K562 (cell line): ENCODE results near the gene PSMD7. TPM values are rescaled to one million over a fixed set of nuclear protein-coding genes. Genes with fewer than 3 reads are reported as not detected.
A peak's percentile ranks its signal among the peaks of the same experiment; 100 is the strongest.

Experiments used
- ATAC-seq: fragments of 200-7000 bp; cut with Tn5 transposase; 3 replicates; pipeline ENCODE4 v1.9.1; 2020; ENCODE audit warnings: moderate library complexity
- BruUV-seq: library from RNA; stranded (reverse); fragments of 400-500 nt; replicated peaks from 2 replicates; lab custom pipeline; 2021; lab: Mats Ljungman, UMichigan
- CTCF ChIA-PET: fragments of 300-600 bp; formaldehyde crosslinking; extraction: SDS; loops from one replicate; lab custom pipeline; 2021; ENCODE audit warnings: low intra/inter-chr PET ratio; lab: Yijun Ruan, JAX
- POLR2A ChIA-PET: fragments of 300-600, 350-650 bp; sonication (Branson Sonifier 250); formaldehyde crosslinking; extraction: SDS; loops from one replicate; lab custom pipeline; 2021; ENCODE audit warnings: antibody characterized with exemption, inconsistent platforms; lab: Yijun Ruan, JAX
- DNase-seq, 4 experiments: peaks; one replicate each; pipeline versions ENCODE4 v3.0.0 to v3.0.0-alpha.2; 2011 to 2018; ENCODE audit warnings: low spot score in 3 of 4, mixed read lengths in 3 of 4; ENCODE audit errors: extremely low read depth in 1 of 4
- FAIRE-seq: peaks from 2 replicates; lab custom pipeline; 2011; peaks lifted over from hg19 to GRCh38; lab: Jason Lieb, UNC
- H2AFZ ChIP-seq: 2 replicates; pipeline ENCODE4 v1.6.0; 2011; ENCODE audit warnings: low read depth, low read length, control low read depth, inconsistent platforms
- H3K27ac ChIP-seq: fragments of 200-600 bp; 3 replicates; pipeline ENCODE4 v1.8.0; 2011; ENCODE audit warnings: low read depth, mild to moderate bottlenecking, control low read depth, inconsistent platforms, low read length, moderate library complexity, mixed read lengths; ENCODE audit errors: extremely low read depth
- H3K27me3 ChIP-seq, 2 experiments: fragments of 300-600 bp in 1 of 2; 2 replicates in 1 of 2; 3 replicates in 1 of 2; pipeline versions ENCODE4 v1.6.0 to v1.8.0; 2011; ENCODE audit warnings: inconsistent platforms in 2 of 2, low read length in 2 of 2, mild to moderate bottlenecking in 1 of 2, mixed read lengths in 1 of 2, moderate library complexity in 1 of 2; ENCODE audit not compliant: control insufficient read depth in 2 of 2, insufficient read depth in 2 of 2
- H3K36me3 ChIP-seq: fragments of 300-600 bp; 3 replicates; pipeline ENCODE4 v1.8.0; 2011; ENCODE audit warnings: mild to moderate bottlenecking, low read length, inconsistent platforms; ENCODE audit not compliant: control insufficient read depth, insufficient read depth
- H3K4me1 ChIP-seq, 2 experiments: fragments of 200-600 bp in 1 of 2; replicated peaks in 1 of 2; 2 replicates in 1 of 2; 3 replicates in 1 of 2; pipeline versions ENCODE4 v1.5.1 to v1.8.0; 2011; ENCODE audit warnings: inconsistent platforms in 2 of 2, low read length in 2 of 2, mild to moderate bottlenecking in 1 of 2, mixed read lengths in 1 of 2, moderate library complexity in 1 of 2; ENCODE audit not compliant: control insufficient read depth in 2 of 2, insufficient read depth in 2 of 2
- H3K4me2 ChIP-seq: 2 replicates; pipeline ENCODE4 v1.6.1; 2011; ENCODE audit warnings: low read length, control low read depth, inconsistent platforms, mixed read lengths; ENCODE audit not compliant: insufficient read depth
- H3K4me3 ChIP-seq: fragments of 200-600 bp; sonication (generic), shearing (Covaris generic); 2 replicates; pipeline ENCODE4 v1.5.1; 2016; ENCODE audit warnings: control low read depth, inconsistent platforms
- H3K79me2 ChIP-seq: fragments of 200-600 bp; 3 replicates; pipeline ENCODE4 v1.8.0; 2011; ENCODE audit warnings: low read length, inconsistent platforms; ENCODE audit not compliant: control insufficient read depth, insufficient read depth
- H3K9ac ChIP-seq, 2 experiments: 2 replicates each; pipeline versions ENCODE4 v1.6.0 to v1.6.1; 2011; ENCODE audit warnings: low read depth in 2 of 2, low read length in 2 of 2, control low read depth in 1 of 2, inconsistent platforms in 1 of 2, mild to moderate bottlenecking in 1 of 2, mixed read lengths in 1 of 2; ENCODE audit not compliant: insufficient read depth in 1 of 2
- H3K9me1 ChIP-seq: one replicate; pipeline ENCODE4 v1.6.0; 2011; ENCODE audit warnings: inconsistent platforms, mild to moderate bottlenecking, low read length, moderate library complexity; ENCODE audit not compliant: control insufficient read depth, insufficient read depth
- H3K9me3 ChIP-seq: replicated peaks from 2 replicates; pipeline ENCODE4 v1.5.1; 2011; ENCODE audit warnings: low read depth, low read length, inconsistent platforms; ENCODE audit not compliant: control insufficient read depth, insufficient read depth
- H4K20me1 ChIP-seq: replicated peaks from 2 replicates; pipeline ENCODE4 v1.6.1; 2011; ENCODE audit warnings: low read length, inconsistent platforms, mixed read lengths; ENCODE audit not compliant: control insufficient read depth, insufficient read depth
- CBFB ChIP-seq: sonication (generic); formaldehyde crosslinking; IDR thresholded peaks from 2 replicates; pipeline ENCODE4 v1.4.0; 2020; ENCODE audit warnings: mild to moderate bottlenecking, missing genetic modification reagents
- CHCHD3 ChIP-seq: fragments of 250-450 bp; sonication (Bioruptor Pico); IDR thresholded peaks from 2 replicates; pipeline ENCODE4 v2.1.2; 2022; ENCODE audit warnings: mild to moderate bottlenecking
- DEAF1 ChIP-seq: fragments of 450-650 bp; formaldehyde crosslinking; IDR thresholded peaks from 2 replicates; pipeline ENCODE4 v1.4.0; 2020; ENCODE audit warnings: mild to moderate bottlenecking, moderate library complexity
- FOXM1 ChIP-seq, 2 experiments: fragments of 450-650 bp in 1 of 2; sonication (generic) in 1 of 2; formaldehyde crosslinking in 1 of 2; IDR thresholded peaks; 2 replicates each; pipeline versions ENCODE4 v1.6.1 to v1.9.0; 2017 to 2022; ENCODE audit warnings: low read depth in 2 of 2, mild to moderate bottlenecking in 2 of 2, missing genetic modification reagents in 1 of 2, moderate library complexity in 1 of 2
- POLR2H ChIP-seq: IDR thresholded peaks from 2 replicates; pipeline ENCODE4 v1.6.1; 2016; ENCODE audit warnings: missing genetic modification characterization, low read depth, mild to moderate bottlenecking, control low read depth, missing compliant biosample characterization, moderate library complexity
- TFAP4 ChIP-seq: sonication (generic); formaldehyde crosslinking; IDR thresholded peaks from 2 replicates; pipeline ENCODE4 v1.8.0; 2022; ENCODE audit warnings: missing genetic modification reagents, mild to moderate bottlenecking, moderate library complexity, borderline replicate concordance
- ZNF174 ChIP-seq: fragments of 250-450 bp; sonication (Bioruptor Pico); IDR thresholded peaks from 2 replicates; pipeline ENCODE4 v1.4.0; 2020; ENCODE audit warnings: mild to moderate bottlenecking
- ZNF561 ChIP-seq: fragments of 450-650 bp; formaldehyde crosslinking; conservative IDR thresholded peaks from 2 replicates; pipeline ENCODE4 v1.4.0; 2020; ENCODE audit warnings: mild to moderate bottlenecking, moderate library complexity
- WGBS: fragments of 100-300 bp; shearing (Covaris generic); methylation state at CpG from one replicate; pipeline ENCODE4 v1.1.6; 2016; ENCODE audit warnings: low coverage, mixed read lengths; ENCODE audit not compliant: insufficient coverage; ENCODE audit errors: missing lambda C conversion rate; 5-methylcytosine and 5-hydroxymethylcytosine counted together
- in situ Hi-C: fragments of 300-500 bp; cut with MboI; formaldehyde crosslinking; loops from 4 replicates; pipeline ENCODE4 v1.15.0; 2018; ENCODE audit warnings: inconsistent platforms, mixed read lengths
- intact Hi-C: fragments of 100-400 bp; cut with micrococcal nuclease; formaldehyde crosslinking; loops from 2 replicates; pipeline ENCODE4 v1.14.2; 2022
- polyA plus RNA-seq, 8 experiments: library from polyadenylated mRNA; depleted of rRNA in 4 of 8; stranded (reverse) in 5 of 8; unstranded in 3 of 8; fragments of >200 nt; fragmentation: Nextera tagmentation in 2 of 8; fragmentation: Illumina TruSeq in 1 of 8; extraction: Ambion mirVana in 2 of 8; extraction: Trizol in 1 of 8; gene quantifications; 2 replicates each; pipeline versions ENCODE4 v1.2.1 to v1.2.3, GENCODE V29; 2011 to 2014; ENCODE audit warnings: inconsistent platforms in 1 of 8, missing spikeins in 1 of 8
- total RNA-seq, 7 experiments: library from RNA; depleted of rRNA in 6 of 7; stranded (reverse); fragments of >200 nt in 6 of 7; fragmentation: Illumina TruSeq in 2 of 7; extraction: Trizol in 2 of 7; gene quantifications; 2 replicates each; pipeline versions ENCODE4 v1.2.1 to v1.2.3, GENCODE V29; 2011 to 2021; ENCODE audit warnings: low replicate concordance in 1 of 7

Gene PSMD7
- total and polyA plus RNA-seq, 9 of the 15 experiments (the other 6 are each of a cell fraction or from before 2014, with no cell fraction given), result 100 to 226 (median 156) TPM

GRCh38 chr16:74309789-74310781 lies 13.5 kb downstream of the PSMD7 start:
- peaks cover 28% of the 10 kb centered on the region for H3K36me3 ChIP-seq
- H3K4me1 ChIP-seq, result no peaks in the 10 kb centered on the region
- H4K20me1 ChIP-seq, result 0 out of 2 replicates have a peak, but pooled peaks cover 6% of the 10 kb centered on the region
- no peak overlapping the region for H3K4me2 ChIP-seq
- CTCF ChIA-PET, result interaction anchor here (0.7 to 1.5 kb wide), 5 partner anchors 120 to 553 kb away, joined by 3 to 9 read pairs (median 4); no protein-coding TSS in a partner anchor
- H3K27ac ChIP-seq, result no peak overlapping the region
- intact Hi-C loops, result loop anchor here (5.0 to 10.0 kb wide), 2 partner anchors 125 to 312 kb away; no protein-coding TSS in a partner anchor
- in situ Hi-C loops, result loop anchor here (10.0 kb wide), 1 partner anchor 325 kb away; no protein-coding TSS in a partner anchor
- DNase-seq, result peak; percentile 41 to 59 (median 48)
- POLR2A ChIA-PET, result interaction anchor here (0.7 to 2.2 kb wide), 3 partner anchors 9 to 55 kb away, joined by 3 to 8 read pairs (median 3); no protein-coding TSS in a partner anchor
- H2AFZ ChIP-seq, result no peak overlapping the region
- H3K9me1 ChIP-seq, result no peaks in the 10 kb centered on the region
- H3K27me3 ChIP-seq, result no peaks in the 10 kb centered on the region
- no peak overlapping the region for H3K9ac ChIP-seq
- FAIRE-seq, result peak; percentile 94
- WGBS, result 55% methylated on average over 15 of the region's 15 CpGs
- ATAC-seq, result peak; percentile 74
- no peak overlapping the region for H3K4me3 ChIP-seq
- H3K9me3 ChIP-seq, result no peaks in the 10 kb centered on the region
- BruUV-seq, result no TSS peak
- no peaks in the 10 kb centered on the region for H3K79me2 ChIP-seq
- TF ChIP-seq FOXM1 (IDR thresholded peaks at IDR 0.05; ENCODE audit: low read depth), result no peak
- TF ChIP-seq FOXM1 (CRISPR knock-in tag; IDR thresholded peaks at IDR 0.05; ENCODE audit: low read depth), result no peak
- no peak for TF ChIP-seq ZNF561 (CRISPR knock-in tag)
- no peak for TF ChIP-seq ZNF174 (CRISPR knock-in tag)
- TF ChIP-seq POLR2H (tag), result no peak
- TF ChIP-seq DEAF1, result peak; percentile 56
- TF ChIP-seq CHCHD3 (CRISPR knock-in tag), result no peak
- no peak for TF ChIP-seq TFAP4 (CRISPR knock-in tag)
- TF ChIP-seq CBFB (CRISPR knock-in tag), result no peak
